Measurements from ENCODE around the gene MISP.
"Not testable (repeated sequence)": the region's sequence is repeated elsewhere in the genome, so short reads cannot be mapped to it uniquely, and the experiment has no call there.

MISP gene, protein sequence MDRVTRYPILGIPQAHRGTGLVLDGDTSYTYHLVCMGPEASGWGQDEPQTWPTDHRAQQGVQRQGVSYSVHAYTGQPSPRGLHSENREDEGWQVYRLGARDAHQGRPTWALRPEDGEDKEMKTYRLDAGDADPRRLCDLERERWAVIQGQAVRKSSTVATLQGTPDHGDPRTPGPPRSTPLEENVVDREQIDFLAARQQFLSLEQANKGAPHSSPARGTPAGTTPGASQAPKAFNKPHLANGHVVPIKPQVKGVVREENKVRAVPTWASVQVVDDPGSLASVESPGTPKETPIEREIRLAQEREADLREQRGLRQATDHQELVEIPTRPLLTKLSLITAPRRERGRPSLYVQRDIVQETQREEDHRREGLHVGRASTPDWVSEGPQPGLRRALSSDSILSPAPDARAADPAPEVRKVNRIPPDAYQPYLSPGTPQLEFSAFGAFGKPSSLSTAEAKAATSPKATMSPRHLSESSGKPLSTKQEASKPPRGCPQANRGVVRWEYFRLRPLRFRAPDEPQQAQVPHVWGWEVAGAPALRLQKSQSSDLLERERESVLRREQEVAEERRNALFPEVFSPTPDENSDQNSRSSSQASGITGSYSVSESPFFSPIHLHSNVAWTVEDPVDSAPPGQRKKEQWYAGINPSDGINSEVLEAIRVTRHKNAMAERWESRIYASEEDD

DNA sequence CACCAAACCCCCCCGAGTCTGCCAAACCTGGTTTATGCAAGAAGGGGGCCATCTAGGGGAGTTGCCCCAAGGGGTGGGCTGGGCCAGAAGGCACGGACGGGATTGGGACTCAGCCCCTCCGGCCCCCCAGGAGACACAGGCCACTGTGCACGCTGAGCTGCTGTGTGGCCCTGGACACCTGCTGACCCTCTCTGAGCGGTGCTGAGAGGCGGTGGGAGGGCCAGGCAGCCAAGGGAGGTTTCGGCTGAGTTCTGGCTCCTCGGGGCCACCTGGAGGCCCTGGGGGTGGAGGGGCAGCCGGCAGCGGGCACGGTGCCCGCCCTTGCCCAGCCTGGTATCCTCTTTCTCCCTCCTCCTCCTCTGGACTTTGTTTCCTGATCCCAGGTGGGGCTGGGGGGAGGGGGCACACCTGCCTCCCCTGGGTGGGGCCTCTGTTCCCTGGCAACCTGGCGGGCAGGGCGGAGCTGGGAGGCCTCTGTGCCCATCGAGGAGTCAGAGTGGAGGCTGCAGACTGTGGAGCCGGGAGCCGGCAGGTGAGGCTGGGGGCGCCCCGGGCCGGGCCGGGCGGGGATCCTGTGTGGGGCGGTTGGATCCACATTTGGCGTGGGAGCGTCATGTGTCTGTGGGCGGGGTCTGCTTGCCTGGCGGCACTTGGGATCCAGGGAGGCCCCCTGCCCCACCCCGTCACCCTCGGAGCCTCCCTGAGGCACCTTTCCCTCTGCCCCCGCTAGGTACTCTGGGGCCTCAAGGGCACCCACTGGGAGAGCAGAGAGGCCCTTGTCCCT lies at the start of gene MISP:
Gene MISP (plus strand): TSS at position 473 of the 784 bp plus-strand sequence. CDS start 5,835 bp downstream, outside the sequence.
- no peak for DNase-seq (ENCODE audit: low read depth in 2 of 2)

DNA sequence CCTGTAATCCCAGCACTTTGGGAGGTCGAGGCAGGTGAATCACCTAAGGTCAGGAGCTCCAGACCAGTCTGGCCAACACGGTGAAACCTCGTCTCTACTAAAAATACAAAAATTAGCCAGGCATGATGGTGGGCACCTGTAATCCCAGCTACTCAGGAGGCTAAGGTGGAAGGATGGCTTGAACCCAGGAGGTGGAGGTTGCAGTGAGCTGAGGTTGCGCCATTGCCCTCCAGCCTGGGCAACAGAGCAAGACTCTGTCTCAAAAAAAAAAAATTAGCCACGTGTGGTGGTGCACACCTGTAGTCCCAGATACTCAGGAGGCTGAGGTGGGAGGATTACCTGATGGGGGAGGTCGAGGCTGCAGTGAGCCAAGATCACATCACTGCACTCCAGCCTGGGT lies 48.1 kb upstream of the MISP start:
- not testable (repeated sequence) for DNase-seq (ENCODE audit: low read depth in 2 of 2)

DNA sequence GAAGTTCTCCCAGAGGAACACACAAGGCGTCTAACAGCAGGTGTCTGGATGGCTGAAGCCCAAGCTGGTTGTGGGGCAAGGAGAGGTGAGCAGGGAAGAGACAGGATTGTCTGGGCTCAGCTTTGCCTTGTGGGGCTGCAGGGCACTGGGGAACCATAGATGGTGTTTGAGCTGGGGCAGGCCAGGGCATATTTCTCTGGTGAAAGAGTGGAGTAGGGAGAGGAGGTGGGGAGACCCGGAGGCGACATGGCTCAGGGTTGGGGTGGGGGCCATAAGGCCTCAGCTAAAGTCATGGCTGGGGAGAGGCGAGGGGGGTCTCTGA lies 47.6 kb upstream of the MISP start:
- no peak for DNase-seq (ENCODE audit: low read depth in 2 of 2)

DNA sequence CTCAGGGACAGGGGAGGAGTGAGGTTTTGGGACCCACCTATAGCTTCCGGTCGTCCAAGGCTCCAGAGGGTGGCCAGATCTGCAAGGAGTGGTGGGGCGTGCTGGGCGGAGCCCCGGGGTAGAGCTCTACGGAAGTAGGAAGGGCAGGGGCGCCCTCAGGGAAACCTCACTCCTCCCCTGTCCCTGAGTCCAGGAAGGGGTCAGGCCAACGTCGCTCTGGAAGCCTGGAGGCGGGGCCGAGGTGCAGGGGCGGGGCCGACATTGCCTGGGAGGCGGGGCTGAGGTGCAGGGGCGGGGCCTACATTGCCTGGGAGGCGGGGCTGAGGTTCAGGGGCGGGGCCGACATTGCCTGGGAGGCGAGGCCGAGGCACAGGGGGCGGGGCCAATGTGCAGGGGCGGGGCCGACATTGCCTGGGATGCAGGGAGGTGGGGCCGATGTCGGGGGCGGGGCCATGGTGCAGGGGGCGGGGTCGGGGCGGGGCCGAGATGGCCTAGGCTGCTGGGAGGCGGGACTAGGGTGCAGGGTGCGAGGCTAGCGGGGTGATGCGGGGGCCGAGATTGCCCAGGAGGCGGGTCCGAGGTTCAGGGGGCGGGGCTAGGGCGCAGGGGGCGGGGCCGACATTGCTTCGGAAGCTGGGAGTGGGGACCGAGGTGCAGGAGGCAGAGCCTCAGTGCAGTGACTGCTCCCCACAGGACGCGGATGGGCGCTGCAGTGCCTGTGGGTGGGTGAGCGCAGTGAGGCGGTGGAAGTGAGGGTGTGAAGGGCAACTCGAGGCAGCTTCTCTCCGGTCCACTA lies 47.1 kb upstream of the MISP start:
- DNase-seq (ENCODE audit: low read depth in 2 of 2): no peak

DNA sequence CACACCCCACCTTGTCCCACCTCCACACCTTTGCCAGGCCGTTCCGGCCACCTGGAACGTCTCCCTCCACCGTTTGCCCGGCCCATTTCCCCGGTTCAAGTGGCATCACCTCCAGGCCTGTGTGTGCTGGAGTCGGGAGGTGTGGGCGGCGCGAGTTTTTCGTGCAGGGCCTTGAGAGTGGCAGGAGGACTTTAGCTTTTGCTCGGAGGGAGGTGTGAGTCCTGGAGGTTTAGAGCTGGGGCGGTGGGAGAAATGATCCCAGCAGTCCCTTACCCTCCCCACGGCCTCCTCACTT lies 46.5 kb upstream of the MISP start:
- DNase-seq (ENCODE audit: low read depth in 2 of 2): no peak

DNA sequence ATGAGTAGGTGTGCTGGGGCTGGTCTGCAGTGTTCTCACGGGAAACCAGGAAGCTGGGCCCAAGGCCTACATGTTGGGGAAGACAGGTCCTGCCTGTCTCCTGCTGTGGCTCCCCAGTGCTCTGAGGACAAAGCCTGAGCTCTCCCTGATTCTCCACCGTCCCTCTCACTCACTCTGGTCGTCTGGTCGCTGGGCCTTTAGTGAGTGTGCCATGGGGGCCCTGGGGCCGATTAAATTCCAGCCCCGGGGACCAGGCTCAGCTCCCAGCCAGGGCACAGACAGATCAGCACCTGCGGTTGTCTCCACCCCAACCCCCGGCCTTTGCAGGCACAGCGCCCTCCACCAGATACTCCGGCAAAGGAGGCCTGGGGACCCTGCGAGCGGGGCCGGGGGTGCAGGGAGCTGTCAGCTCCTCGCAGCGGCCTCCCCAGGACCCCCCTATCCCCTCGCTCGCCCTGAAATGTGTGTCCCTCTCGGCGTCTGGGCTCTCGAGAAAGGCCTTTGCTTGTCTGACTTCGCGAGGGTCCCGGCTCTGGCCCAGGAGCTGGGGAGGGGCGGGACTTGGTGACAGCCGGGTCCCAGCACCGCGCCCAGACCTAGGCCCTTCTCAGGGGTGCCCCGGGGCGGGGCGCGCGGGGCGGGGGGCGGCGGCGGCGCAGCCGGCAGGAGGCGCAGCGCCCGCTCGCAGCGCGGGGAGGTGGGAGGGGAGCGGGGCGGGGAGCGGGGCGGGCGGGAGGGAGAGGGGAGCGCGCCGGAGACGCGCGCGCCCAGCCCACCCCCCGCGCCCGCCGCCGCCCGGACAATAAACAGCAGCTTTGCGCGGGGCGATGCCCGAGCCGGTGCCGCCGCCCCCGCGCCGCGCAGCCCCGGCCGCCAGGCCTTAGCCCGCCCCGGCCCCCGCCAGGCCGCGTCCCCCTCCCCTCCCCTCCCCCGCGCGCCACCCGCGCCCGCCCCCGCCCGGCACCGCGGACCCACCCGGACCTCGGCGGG lies 42.5 kb upstream of the MISP start, which contains the start of gene PALM:
Gene PALM (plus strand): TSS at position 782 of the 990 bp plus-strand sequence. CDS start 212 bp downstream, outside the sequence.
- no peak for DNase-seq (ENCODE audit: low read depth in 2 of 2)

DNA sequence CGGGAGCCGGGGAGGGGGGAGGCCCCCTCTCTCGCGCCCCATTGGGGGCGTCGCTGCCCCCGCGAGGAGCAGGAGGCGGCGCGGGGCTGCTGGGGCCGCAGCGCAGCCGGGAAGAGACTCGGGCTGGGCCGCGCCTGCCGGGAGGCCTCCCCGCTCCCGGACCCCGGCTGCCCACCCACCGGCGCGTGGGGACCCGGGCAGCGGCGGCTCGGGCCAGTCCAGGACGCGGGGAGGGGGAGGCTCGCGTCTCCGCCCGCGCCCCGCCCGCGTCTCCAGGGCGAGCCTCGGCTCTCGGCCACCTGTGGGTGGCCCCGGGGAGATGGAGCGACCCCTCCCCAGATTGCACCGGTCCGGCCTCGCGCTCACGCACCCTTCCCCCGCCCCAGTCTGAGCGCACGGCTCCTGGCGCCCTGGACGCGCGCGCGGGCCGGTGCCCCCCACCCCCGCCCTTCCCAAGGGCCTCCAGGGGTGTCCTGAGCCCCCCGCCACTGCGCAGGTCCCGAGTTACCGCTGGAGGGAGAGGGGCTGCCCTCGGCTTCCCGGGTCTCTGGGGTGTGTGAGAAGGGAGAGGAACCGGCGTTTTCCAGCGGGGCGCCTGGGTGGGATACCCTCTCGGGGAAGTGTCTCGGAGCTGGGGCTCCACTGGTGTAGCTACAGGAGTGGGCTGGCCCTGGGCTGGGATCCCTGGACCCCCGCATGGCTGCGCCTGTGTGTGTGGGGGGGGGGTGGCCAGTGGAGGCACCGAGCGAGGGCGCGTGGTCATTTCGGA lies 41.5 kb upstream of the MISP start:
- no peak for DNase-seq (ENCODE audit: low read depth in 2 of 2)

DNA sequence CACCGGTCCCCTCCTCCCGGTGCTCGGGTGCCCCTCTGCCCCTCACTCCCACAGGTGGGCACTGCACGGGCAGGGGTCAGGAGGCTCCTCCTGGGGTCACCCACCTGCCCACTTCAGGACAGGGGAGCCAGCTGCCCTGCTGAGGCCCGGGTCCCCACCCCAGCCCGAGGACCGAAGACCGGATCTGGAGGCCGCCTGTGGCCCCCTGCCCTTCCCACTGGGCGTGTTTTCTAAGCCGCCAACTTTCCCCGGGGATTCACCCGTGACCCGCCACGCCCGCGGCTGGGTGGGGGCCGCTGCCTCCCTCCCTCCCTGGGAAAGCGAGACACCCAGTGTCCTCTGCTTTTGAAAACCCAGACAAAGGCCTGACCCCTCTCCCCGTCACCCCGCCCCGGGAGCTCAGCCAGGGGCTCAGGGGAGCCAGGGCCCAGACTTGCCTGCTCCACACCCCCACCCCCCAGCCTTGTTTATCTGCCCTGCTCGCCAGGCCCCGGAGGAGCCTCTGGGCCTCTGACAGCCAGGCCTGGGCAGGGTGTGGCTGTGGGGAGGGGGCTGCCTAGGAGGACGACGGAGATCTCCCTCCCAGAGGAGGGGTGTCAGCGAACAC lies 40.8 kb upstream of the MISP start:
- no peak for DNase-seq (ENCODE audit: low read depth in 2 of 2)

DNA sequence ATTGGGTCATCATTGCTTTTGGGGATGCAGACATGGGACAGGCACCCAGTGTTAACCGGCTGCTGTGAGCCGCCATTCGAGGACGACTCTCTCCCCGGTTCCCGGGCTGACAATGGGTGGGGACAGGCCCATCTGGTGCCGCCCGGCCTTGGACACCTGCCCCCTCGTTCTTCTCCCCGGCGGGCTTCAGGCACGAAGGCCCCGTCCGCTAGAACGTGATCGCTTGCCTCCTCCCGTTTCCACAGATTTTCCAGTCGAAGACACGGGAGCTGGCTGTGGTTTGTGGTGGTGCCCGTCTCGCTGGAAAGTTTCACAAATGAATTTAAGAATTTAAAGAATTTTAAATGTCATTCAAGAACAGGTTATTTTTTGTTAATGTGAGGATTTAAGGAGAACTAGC lies 40.1 kb upstream of the MISP start:
- DNase-seq (ENCODE audit: low read depth in 2 of 2): no peak

DNA sequence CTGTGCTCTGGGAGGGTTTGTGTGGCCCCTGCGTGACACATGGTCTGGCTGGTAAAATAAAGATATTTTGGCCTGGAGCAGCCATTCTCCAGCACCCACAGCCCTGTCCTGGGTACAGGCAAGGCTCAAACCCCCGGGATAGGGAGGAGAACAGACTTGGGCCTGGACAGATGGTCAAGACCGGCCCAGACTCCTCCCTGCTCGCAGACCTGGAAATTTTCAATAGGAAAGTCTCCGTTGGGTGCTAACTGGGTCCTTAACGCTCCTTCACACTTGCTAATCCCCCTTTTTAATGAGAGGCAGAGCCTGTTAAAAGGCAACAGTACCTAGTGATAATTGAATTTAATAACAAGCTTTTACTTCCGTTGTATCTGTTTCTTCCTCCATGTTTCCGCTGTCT lies 39.7 kb upstream of the MISP start:
- no peak for DNase-seq (ENCODE audit: low read depth in 2 of 2)

DNA sequence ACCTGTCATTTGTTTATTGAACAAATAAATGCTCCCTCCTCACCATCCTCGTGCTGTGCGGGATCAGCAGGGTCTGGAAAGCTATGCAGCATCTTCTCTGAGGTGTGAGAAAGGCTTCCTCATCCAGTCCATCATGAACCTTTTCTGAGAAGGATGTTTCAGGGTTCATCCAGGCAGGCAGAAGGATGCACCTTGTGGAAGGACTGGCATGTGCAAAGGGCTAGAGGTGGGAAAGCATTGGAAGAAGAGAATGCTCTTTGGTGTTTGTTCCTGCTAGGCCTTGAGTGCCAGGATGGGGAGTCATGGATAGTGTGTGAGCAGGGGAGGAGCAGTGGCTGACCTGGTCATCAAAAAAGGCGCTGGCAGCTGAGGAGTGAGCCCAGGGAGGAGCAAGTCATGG lies 35.6 kb upstream of the MISP start:
- DNase-seq (ENCODE audit: low read depth in 2 of 2): no peak

DNA sequence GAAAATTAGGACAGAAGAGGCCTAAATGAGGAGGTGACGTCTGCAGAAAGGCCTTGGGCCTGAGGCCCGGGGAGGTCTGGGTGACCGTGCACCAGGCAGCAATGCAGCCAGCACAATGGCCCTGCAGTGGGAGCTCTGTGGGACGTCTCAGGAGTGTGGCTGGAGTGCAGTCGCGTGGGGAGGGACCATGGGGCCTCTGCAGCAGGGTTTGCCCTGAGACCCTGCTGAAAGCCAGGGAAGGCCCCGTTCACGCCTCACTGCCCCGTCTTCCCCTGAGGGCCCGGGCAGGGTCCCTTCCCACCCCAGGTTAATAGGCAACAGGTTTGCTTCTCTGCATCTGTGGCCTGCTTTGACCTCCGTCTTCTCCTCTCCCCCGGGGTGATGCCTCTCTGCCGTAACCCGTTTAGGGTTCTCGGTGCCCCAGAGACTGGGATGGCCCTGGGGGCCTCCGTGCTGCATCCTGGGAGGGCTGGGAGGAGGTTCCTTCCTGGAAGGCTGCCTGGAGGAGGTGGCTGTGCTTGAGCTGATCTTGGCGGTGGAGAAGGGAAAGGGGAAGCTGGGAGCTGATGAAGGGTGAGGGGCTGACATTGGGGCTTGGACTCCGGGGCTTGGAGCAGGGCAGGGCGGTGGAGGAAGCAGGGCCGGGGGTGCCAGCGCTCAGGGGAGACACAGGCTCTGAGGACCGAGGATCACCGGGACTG lies 32.5 kb upstream of the MISP start:
- no peak for DNase-seq (ENCODE audit: low read depth in 2 of 2)

DNA sequence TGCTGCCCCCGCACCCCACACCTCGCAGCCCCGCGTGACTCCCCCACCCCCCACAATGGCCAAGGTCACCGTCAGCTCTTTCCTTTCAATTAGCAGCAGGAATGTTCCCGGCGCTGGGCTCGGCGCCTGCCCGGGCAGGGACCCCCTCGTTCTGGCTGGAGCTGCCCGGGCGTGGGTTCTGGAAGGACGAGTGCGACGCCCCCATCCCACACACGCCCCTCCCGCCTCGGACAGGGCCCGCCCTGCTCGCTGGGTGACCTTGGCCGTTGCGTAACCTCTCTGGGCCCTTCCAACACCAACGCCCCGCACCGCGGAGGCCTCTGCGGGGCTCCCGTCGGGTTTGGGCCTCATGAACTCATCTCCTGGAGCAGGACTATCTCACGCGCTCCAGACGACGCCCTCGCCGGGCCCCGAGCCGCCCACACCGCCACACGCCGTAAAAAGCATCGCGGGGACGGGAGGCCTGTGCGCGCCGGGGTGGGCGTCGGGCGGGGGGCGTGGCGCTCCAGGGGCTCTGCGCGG lies 31.9 kb upstream of the MISP start:
- DNase-seq (ENCODE audit: low read depth in 2 of 2): no peak

DNA sequence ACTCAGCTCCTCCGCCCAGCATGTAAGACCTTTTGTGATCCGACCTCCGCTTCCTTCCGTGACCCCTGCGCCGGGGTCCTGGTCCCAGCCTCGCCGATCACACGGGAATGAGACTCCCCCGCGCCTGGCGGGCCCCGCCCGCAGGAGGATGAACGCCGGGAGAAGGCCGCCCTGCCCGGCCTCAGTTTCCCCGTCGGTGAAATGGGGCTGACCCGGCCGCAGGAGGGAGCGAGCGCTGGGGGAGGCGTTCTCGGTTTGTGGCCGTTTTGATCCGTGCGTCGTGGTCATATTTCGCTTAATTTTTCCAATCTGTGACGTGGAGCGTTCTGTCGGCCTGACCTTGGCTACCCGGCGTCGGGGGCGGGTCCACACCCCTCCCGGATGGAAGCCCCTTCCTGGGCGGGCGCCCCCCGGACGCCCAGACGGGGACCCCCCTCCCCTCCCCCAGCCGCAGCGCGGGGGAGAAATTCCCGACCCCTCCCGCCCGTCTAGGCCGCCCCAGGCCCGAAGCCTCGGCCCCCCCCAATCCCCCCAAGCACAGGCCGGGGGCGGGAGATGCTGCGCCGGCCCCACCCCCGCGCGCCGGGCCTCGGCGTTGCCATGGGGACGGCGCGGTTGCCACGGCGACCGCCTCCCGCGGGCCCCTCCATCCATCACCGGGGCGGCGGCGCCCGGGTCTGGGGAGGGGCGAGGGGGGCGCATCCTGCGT lies 31.1 kb upstream of the MISP start:
- no peak for DNase-seq (ENCODE audit: low read depth in 2 of 2)

DNA sequence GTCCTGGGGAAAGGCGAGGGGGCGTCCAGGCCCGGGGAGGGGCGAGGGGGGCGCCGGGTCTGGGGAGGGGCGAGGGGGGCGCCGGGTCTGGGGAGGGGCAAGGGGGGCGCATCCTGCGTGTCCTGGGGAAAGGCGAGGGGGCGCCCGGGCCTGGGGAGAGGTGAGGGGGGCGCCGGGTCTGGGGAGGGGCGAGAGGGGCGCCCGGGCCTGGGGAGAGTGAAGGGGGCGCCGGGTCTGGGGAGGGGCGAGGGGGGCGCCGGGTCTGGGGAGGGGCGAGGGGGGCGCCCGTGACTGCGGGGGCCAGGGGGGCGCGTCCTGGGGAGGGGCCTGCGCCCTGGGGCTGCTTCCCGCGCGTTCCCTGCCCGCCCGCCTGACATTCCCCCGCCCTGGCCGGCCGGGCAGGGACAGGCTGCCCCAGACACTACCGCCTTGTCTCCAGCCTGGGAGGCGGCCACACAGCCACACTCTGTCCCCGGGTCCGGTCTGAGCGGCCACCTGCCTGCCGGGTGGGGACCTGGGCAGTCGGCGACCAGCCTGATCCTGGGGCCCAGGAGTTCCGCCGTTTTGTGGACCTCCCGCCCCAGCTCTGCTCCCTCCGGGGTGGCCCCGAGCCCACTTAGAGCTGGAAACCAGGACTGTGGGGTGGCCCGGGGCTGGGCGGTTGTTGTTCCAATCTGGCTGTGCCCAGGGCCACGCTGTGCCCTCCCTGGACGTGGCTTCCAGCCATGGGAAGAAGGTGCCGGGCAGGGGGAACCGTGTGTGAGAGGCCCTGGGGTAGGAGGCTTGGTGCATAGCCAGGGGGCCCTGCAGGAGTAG lies 30.4 kb upstream of the MISP start:
- no peak for DNase-seq (ENCODE audit: low read depth in 2 of 2)

DNA sequence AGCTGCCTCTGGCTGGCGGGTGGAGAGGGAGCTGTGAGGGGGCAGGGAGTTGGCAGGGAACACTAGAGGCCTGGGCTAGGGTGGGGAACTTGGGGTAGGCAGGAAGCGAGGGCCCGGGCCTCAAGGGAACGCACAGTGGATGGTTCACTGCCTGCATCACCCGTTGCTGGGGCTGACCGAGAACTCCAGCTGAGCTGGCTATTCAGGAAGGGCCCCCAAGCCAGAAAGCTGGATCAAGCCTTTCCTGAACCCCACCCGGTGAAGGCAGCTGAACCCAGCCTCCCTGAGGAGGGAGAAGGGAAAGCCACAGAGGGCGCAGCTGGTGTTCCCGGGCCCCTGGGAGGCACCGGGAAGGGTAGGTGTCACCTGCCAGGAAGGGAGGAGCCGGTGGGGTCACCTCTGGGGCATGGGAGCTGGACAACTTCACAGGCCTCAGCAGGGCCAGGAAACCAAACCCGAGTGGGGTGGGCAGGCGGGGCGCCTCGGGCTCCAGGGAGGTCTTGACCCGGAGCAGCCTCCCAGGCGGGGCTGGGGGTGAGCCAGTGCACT lies 28.3 kb upstream of the MISP start:
- DNase-seq (ENCODE audit: low read depth in 2 of 2): no peak

DNA sequence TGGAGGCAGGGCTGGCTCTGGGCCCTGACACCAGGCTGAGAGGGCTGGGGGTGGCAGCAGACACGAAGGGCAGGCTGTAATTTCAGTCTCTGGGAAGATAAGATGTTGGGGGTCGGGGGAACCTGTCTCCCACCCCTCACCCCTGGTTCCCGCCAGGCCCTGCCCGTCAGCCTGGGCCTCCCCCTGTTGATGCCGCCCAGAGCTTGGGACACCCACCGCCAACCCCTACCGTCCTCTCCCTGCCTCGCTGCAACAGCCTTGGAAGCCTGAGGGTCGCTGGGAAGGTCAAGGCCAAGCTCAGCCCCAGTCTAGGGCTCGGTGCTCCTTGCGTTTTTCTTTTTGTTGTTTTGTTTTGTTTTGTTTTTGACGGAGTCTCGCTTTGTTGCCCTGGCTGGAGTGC lies 27.7 kb upstream of the MISP start:
- no peak for DNase-seq (ENCODE audit: low read depth in 2 of 2)

Data from fibroblast of skin of left biceps (primary cell).